ENCODE results near the gene POU4F1. TPM values are rescaled to one million over a fixed set of nuclear protein-coding genes. Genes with fewer than 3 reads are reported as not detected.

POU4F1 gene
- total RNA-seq, 1 experiment from 2014 or later = not detected

GRCh38 chr13:78608252-78608687, 4.9 kb upstream of the POU4F1 start:
- in situ Hi-C loops (cut with HindIII; ENCODE audit: low sequenced_read_pairs) = no loop called here

GRCh38 chr13:78607409-78608251, 4.3 kb upstream of the POU4F1 start:
- in situ Hi-C loops (cut with HindIII; ENCODE audit: low sequenced_read_pairs) = no loop called here
- no peak for DNase-seq (ENCODE audit: low spot score)

More at GRCh38 chr13:78608252-78608687, 4.9 kb upstream of the POU4F1 start:
- DNase-seq (ENCODE audit: low spot score) = no peak

- no peak for DNase-seq (ENCODE audit: low spot score)
- in situ Hi-C loops (cut with HindIII; ENCODE audit: low sequenced_read_pairs) = no loop called here
Measured at GRCh38 chr13:78606471-78607408, 3.4 kb upstream of the POU4F1 start.

GRCh38 chr13:78604782-78605611, 1.6 kb upstream of the POU4F1 start:
- no peak for DNase-seq (ENCODE audit: low spot score)

GRCh38 chr13:78602561-78603239, 652 bp downstream of the POU4F1 start:
- in situ Hi-C loops (cut with HindIII; ENCODE audit: low sequenced_read_pairs) = no loop called here
- DNase-seq (ENCODE audit: low spot score) = no peak

More at GRCh38 chr13:78604782-78605611, 1.6 kb upstream of the POU4F1 start:
- in situ Hi-C loops (cut with HindIII; ENCODE audit: low sequenced_read_pairs) = no loop called here

GRCh38 chr13:78601874-78602560, 1.3 kb downstream of the POU4F1 start:
- no peak for DNase-seq (ENCODE audit: low spot score)
- in situ Hi-C loops (cut with HindIII; ENCODE audit: low sequenced_read_pairs) = no loop called here

- in situ Hi-C loops (cut with HindIII; ENCODE audit: low sequenced_read_pairs) = no loop called here
- no peak for DNase-seq (ENCODE audit: low spot score)
Measured at GRCh38 chr13:78601124-78601873, 2.1 kb downstream of the POU4F1 start.

- DNase-seq (ENCODE audit: low spot score) = no peak
- in situ Hi-C loops (cut with HindIII; ENCODE audit: low sequenced_read_pairs) = no loop called here
Measured at GRCh38 chr13:78600280-78600883, 3.0 kb downstream of the POU4F1 start.

- DNase-seq (ENCODE audit: low spot score) = no peak
- in situ Hi-C loops (cut with HindIII; ENCODE audit: low sequenced_read_pairs) = no loop called here
Measured at GRCh38 chr13:78599645-78600279, 3.6 kb downstream of the POU4F1 start.

- DNase-seq (ENCODE audit: low spot score) = no peak
- in situ Hi-C loops (cut with HindIII; ENCODE audit: low sequenced_read_pairs) = no loop called here
Measured at GRCh38 chr13:78598966-78599644, 4.2 kb downstream of the POU4F1 start.

- DNase-seq (ENCODE audit: low spot score) = no peak
- in situ Hi-C loops (cut with HindIII; ENCODE audit: low sequenced_read_pairs) = no loop called here
Measured at GRCh38 chr13:78598116-78598781, 5.1 kb downstream of the POU4F1 start.

GRCh38 chr13:78597602-78597932, 5.8 kb downstream of the POU4F1 start:
- in situ Hi-C loops (cut with HindIII; ENCODE audit: low sequenced_read_pairs) = no loop called here
- no peak for DNase-seq (ENCODE audit: low spot score)

- in situ Hi-C loops (cut with HindIII; ENCODE audit: low sequenced_read_pairs) = no loop called here
- DNase-seq (ENCODE audit: low spot score) = no peak
Measured at GRCh38 chr13:78596736-78597601, 6.4 kb downstream of the POU4F1 start.

- DNase-seq (ENCODE audit: low spot score) = no peak
- in situ Hi-C loops (cut with HindIII; ENCODE audit: low sequenced_read_pairs) = no loop called here
Measured at GRCh38 chr13:78596399-78596735, 7.0 kb downstream of the POU4F1 start.
